Erythroblast (primary cell): ENCODE measurements around the gene PRIM2.

ENCODE experiments used
- GATA1 ChIP-seq: IDR thresholded peaks from 2 replicates; pipeline ENCODE4 v1.6.1; 2011; ENCODE audit warnings: low read depth, mild to moderate bottlenecking, control low read depth, low read length, moderate library complexity
- POLR2A ChIP-seq: IDR thresholded peaks from 2 replicates; pipeline ENCODE4 v1.6.1; 2011; ENCODE audit warnings: mild to moderate bottlenecking, low read length

GRCh38 chr6:57303931-57304681 lies 13.3 kb upstream of the PRIM2 start:
- TF ChIP-seq POLR2A (no peak), GATA1 (no peak)
